Raji (cell line): ENCODE results near the gene CRAT.

Experiments
- POLR2A ChIP-seq: IDR thresholded peaks from 2 replicates; pipeline ENCODE4 v1.6.1; 2011; ENCODE audit warnings: low read depth, low read length, control low read depth; ENCODE audit not compliant: insufficient read depth

CRAT gene

GRCh38 chr9:129081388-129081904 lies 29.1 kb downstream of the CRAT start:
- no peak for TF ChIP-seq POLR2A

- peak; percentile 84 for TF ChIP-seq POLR2A
Observed at GRCh38 chr9:129080601-129081387, 29.8 kb downstream of the CRAT start, which contains the start of gene DOLPP1. Gene DOLPP1 (plus strand): TSS chr9:129081111. CDS start chr9:129081132, 21 bp downstream.

GRCh38 chr9:129080298-129080600 lies 30.3 kb downstream of the CRAT start:
- no peak for TF ChIP-seq POLR2A

- no peak for TF ChIP-seq POLR2A
Observed at GRCh38 chr9:129079829-129080228, 30.8 kb downstream of the CRAT start.

GRCh38 chr9:129078691-129079503 lies 31.7 kb downstream of the CRAT start:
- TF ChIP-seq POLR2A: no peak

GRCh38 chr9:129077236-129077635 lies 33.4 kb downstream of the CRAT start:
- TF ChIP-seq POLR2A: no peak

GRCh38 chr9:129076640-129077037 lies 34.0 kb downstream of the CRAT start:
- TF ChIP-seq POLR2A: no peak

- no peak for TF ChIP-seq POLR2A
Observed at GRCh38 chr9:129075996-129076639, 34.5 kb downstream of the CRAT start.

GRCh38 chr9:129074106-129074505 lies 36.5 kb downstream of the CRAT start:
- no peak for TF ChIP-seq POLR2A

GRCh38 chr9:129073404-129073803 lies 37.2 kb downstream of the CRAT start:
- TF ChIP-seq POLR2A: no peak

- no peak for TF ChIP-seq POLR2A
Observed at GRCh38 chr9:129072171-129072570, 38.4 kb downstream of the CRAT start.

GRCh38 chr9:129071526-129072126 lies 39.0 kb downstream of the CRAT start:
- no peak for TF ChIP-seq POLR2A

- no peak for TF ChIP-seq POLR2A
Observed at GRCh38 chr9:129070696-129071525, 39.7 kb downstream of the CRAT start.
